ENCODE measurements around the gene HSDL2.
"Not testable (repeated sequence)": the region's sequence is repeated elsewhere in the genome, so short reads cannot be mapped to it uniquely, and the experiment has no call there.

HSDL2 gene

GRCh38 chr9:112506571-112506970 is 126.7 kb downstream of the HSDL2 start:
- Histone ChIP-seq H3K4me3 (ENCODE audit: low read depth in 1 of 2, low read length in 1 of 2) (no peak overlapping the region), H3K36me3 (no peaks in the 10 kb centered on the region), H3K4me1 (ENCODE audit: control insufficient read depth in 1 of 2, insufficient read depth in 1 of 2, low read depth in 1 of 2, low read length in 1 of 2) (no peaks in the 10 kb centered on the region), H3K9me3 (no peaks in the 10 kb centered on the region), H3K27ac (no peak overlapping the region), H3K27me3 (no peaks in the 10 kb centered on the region)
- TF ChIP-seq, protein P1, sequence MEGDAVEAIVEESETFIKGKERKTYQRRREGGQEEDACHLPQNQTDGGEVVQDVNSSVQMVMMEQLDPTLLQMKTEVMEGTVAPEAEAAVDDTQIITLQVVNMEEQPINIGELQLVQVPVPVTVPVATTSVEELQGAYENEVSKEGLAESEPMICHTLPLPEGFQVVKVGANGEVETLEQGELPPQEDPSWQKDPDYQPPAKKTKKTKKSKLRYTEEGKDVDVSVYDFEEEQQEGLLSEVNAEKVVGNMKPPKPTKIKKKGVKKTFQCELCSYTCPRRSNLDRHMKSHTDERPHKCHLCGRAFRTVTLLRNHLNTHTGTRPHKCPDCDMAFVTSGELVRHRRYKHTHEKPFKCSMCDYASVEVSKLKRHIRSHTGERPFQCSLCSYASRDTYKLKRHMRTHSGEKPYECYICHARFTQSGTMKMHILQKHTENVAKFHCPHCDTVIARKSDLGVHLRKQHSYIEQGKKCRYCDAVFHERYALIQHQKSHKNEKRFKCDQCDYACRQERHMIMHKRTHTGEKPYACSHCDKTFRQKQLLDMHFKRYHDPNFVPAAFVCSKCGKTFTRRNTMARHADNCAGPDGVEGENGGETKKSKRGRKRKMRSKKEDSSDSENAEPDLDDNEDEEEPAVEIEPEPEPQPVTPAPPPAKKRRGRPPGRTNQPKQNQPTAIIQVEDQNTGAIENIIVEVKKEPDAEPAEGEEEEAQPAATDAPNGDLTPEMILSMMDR (IDR thresholded peaks at IDR 0.05) = no peak

DNA sequence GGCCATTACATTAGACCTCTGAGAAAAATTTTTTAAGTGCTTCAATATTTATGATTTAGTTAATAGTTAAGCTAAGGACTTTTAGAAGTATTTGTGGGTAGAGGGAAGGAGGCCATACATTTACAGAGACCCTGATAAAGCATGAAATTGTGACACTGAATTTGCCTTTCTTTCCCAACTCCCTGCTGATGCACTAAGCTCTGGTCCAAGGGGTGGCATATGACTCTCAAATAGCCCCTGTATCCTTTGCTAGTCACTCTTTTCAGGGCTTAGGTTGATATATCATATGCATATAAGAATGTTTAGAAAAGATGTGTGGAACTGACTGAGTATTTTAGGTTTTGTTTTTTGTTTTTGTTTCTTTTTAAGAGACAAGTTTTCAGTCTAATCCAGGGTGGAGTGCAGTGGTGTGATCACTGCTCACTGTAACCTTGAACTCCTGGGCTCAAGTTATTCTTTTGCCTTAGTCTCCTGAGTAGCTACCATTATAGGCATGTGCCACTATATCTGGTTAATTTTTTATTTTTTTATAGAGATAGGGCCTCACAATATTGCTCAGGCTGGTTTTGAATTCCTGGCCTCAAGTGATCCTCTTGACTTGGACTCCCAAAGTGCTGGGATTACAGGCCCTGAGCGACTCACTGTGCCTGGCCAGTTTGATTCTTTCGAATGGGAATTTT is 127.2 kb downstream of the HSDL2 start:
- TF ChIP-seq, protein P1 (IDR thresholded peaks at IDR 0.05) = no peak
- Histone ChIP-seq H3K9me3 (no peaks in the 10 kb centered on the region), H3K27me3 (no peaks in the 10 kb centered on the region), H3K27ac (no peak overlapping the region), H3K36me3 (no peaks in the 10 kb centered on the region), H3K4me1 (ENCODE audit: control insufficient read depth in 1 of 2, insufficient read depth in 1 of 2, low read depth in 1 of 2, low read length in 1 of 2) (no peaks in the 10 kb centered on the region), H3K4me3 (ENCODE audit: low read depth in 1 of 2, low read length in 1 of 2) (no peak overlapping the region)

GRCh38 chr9:112508377-112508776 is 128.5 kb downstream of the HSDL2 start:
- H3K4me1 ChIP-seq (ENCODE audit: control insufficient read depth in 1 of 2, insufficient read depth in 1 of 2, low read depth in 1 of 2, low read length in 1 of 2) = no peaks in the 10 kb centered on the region
- TF ChIP-seq, protein P1 (IDR thresholded peaks at IDR 0.05) = no peak
- H3K9me3 ChIP-seq = no peaks in the 10 kb centered on the region

GRCh38 chr9:112512377-112512776 is 132.5 kb downstream of the HSDL2 start:
- not testable (repeated sequence) for H3K27me3 ChIP-seq; H3K36me3 ChIP-seq; H3K9me3 ChIP-seq; H3K27ac ChIP-seq; H3K4me3 ChIP-seq (ENCODE audit: low read depth in 1 of 2, low read length in 1 of 2); H3K4me1 ChIP-seq (ENCODE audit: control insufficient read depth in 1 of 2, insufficient read depth in 1 of 2, low read depth in 1 of 2, low read length in 1 of 2)

More at GRCh38 chr9:112508377-112508776, 128.5 kb downstream of the HSDL2 start:
- Histone ChIP-seq H3K27ac (no peak overlapping the region), H3K27me3 (no peaks in the 10 kb centered on the region), H3K4me3 (ENCODE audit: low read depth in 1 of 2, low read length in 1 of 2) (no peak overlapping the region), H3K36me3 (no peaks in the 10 kb centered on the region)

GRCh38 chr9:112516769-112517168 is 136.9 kb downstream of the HSDL2 start:
- Histone ChIP-seq H3K4me1 (ENCODE audit: control insufficient read depth in 1 of 2, insufficient read depth in 1 of 2, low read depth in 1 of 2, low read length in 1 of 2) (no peaks in the 10 kb centered on the region), H3K9me3 (no peaks in the 10 kb centered on the region), H3K27ac (no peak overlapping the region), H3K4me3 (ENCODE audit: low read depth in 1 of 2, low read length in 1 of 2) (no peak overlapping the region), H3K36me3 (no peaks in the 10 kb centered on the region), H3K27me3 (no peaks in the 10 kb centered on the region)
- TF ChIP-seq, protein P1 (IDR thresholded peaks at IDR 0.05) = no peak

DNA sequence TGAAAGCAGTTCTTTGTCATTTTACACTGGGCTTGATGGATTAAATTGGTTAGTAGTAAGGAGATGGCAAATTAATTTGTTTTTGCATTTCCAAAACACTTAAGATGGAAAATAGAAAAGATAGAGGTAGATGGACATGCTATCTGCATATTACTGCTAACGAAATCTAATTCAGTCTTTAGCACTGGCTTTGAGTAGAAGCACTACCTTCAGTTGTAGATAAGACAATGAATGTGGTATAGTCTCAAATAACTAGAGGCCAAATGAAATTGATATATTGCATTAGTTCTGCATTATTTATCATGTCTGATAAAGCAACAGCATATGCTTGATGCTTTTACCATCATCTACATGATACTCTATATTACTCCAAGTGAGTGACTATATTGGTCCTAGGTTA is 140.2 kb downstream of the HSDL2 start:
- no peaks in the 10 kb centered on the region for H3K9me3 ChIP-seq
- H3K27me3 ChIP-seq = no peaks in the 10 kb centered on the region
- H3K4me3 ChIP-seq (ENCODE audit: low read depth in 1 of 2, low read length in 1 of 2) = no peak overlapping the region
- no peaks in the 10 kb centered on the region for H3K36me3 ChIP-seq
- H3K4me1 ChIP-seq (ENCODE audit: control insufficient read depth in 1 of 2, insufficient read depth in 1 of 2, low read depth in 1 of 2, low read length in 1 of 2) = no peaks in the 10 kb centered on the region
- no peak overlapping the region for H3K27ac ChIP-seq
- TF ChIP-seq, protein P1 (IDR thresholded peaks at IDR 0.05) = no peak

Measured in neutrophil (primary cell).